SK-N-SH (cell line): ENCODE measurements around the gene ETV3.

Source experiments
- CTCF ChIP-seq: fragments of 200-600 bp; sonication (generic); IDR thresholded peaks from 2 replicates; pipeline ENCODE4 v1.6.1; 2017; ENCODE audit warnings: antibody characterized with exemption, mild to moderate bottlenecking, moderate library complexity
- EP300 ChIP-seq, 2 experiments: IDR thresholded peaks; 2 replicates each; pipeline versions ENCODE4 v1.4.0 to v1.6.1; 2012; ENCODE audit warnings: borderline replicate concordance in 1 of 2, low read depth in 1 of 2, low read length in 1 of 2
- FOSL2 ChIP-seq: IDR thresholded peaks from 2 replicates; pipeline ENCODE4 v1.4.0; 2012; ENCODE audit warnings: low read depth, mild to moderate bottlenecking, moderate library complexity, borderline replicate concordance
- MXI1 ChIP-seq: IDR thresholded peaks from 2 replicates; pipeline ENCODE4 v1.6.1; 2012; ENCODE audit warnings: mild to moderate bottlenecking, low read depth, low read length, improper control_type of control experiment
- NRF1 ChIP-seq: IDR thresholded peaks from 2 replicates; pipeline ENCODE4 v1.6.1; 2012; ENCODE audit warnings: low read depth, mild to moderate bottlenecking, low read length
- POLR2AphosphoS5 ChIP-seq: IDR thresholded peaks from 2 replicates; pipeline ENCODE4 v1.6.1; 2012; ENCODE audit warnings: low read depth, low read length
- RAD21 ChIP-seq: IDR thresholded peaks from 2 replicates; pipeline ENCODE4 v1.6.1; 2012; ENCODE audit warnings: mild to moderate bottlenecking, low read length
- RCOR1 ChIP-seq: fragments of 150-350 bp; IDR thresholded peaks from 2 replicates; pipeline ENCODE4 v1.6.1; 2017; ENCODE audit warnings: antibody characterized with exemption, low read length
- SIN3A ChIP-seq: IDR thresholded peaks from 2 replicates; pipeline ENCODE4 v1.6.1; 2012; ENCODE audit warnings: low read depth, mild to moderate bottlenecking, low read length, moderate library complexity, borderline replicate concordance
- SMC3 ChIP-seq: IDR thresholded peaks from 2 replicates; pipeline ENCODE4 v1.6.1; 2012; ENCODE audit warnings: low read depth, low read length, improper control_type of control experiment
- YY1 ChIP-seq: IDR thresholded peaks from 2 replicates; pipeline ENCODE4 v1.4.0; 2012; ENCODE audit warnings: low read depth, mild to moderate bottlenecking
- ZBTB33 ChIP-seq: IDR thresholded peaks from 2 replicates; pipeline ENCODE4 v1.4.0; 2012; ENCODE audit warnings: low read depth, borderline replicate concordance

- TF ChIP-seq CTCF: no peak
- TF ChIP-seq ZBTB33: no peak
- no peak for TF ChIP-seq POLR2AphosphoS5
- no peak for TF ChIP-seq MXI1
- no peak for TF ChIP-seq RCOR1
- TF ChIP-seq SMC3: no peak
- no peak for TF ChIP-seq RAD21
- TF ChIP-seq FOSL2: no peak
- TF ChIP-seq SIN3A: no peak
- no peak for TF ChIP-seq NRF1
- no peak for TF ChIP-seq EP300 (IDR thresholded peaks at IDR 0.05; ENCODE audit: borderline replicate concordance in 1 of 2, low read depth in 1 of 2, low read length in 1 of 2)
- no peak for TF ChIP-seq YY1
Observed at GRCh38 chr1:157135070-157135469, 3.1 kb downstream of the ETV3 start.
